Colonic mucosa (tissue), 4 donors: ENCODE measurements around the gene AOX1. TPM values are rescaled to one million over a fixed set of nuclear protein-coding genes. Genes with fewer than 3 reads are reported as not detected.

ENCODE experiments used
- DNase-seq: peaks from one replicate; pipeline ENCODE4 v3.0.0-alpha.2; 2020
- H3K27ac ChIP-seq: fragments of 200-600 bp; one replicate; pipeline ENCODE4 v1.8.0; 2021
- H3K27me3 ChIP-seq: fragments of 200-600 bp; one replicate; pipeline ENCODE4 v1.8.0; 2021
- H3K36me3 ChIP-seq: fragments of 200-600 bp; one replicate; pipeline ENCODE4 v1.8.0; 2021
- H3K4me1 ChIP-seq: fragments of 200-600 bp; one replicate; pipeline ENCODE4 v1.8.0; 2021; ENCODE audit warnings: mild to moderate bottlenecking
- H3K4me3 ChIP-seq: fragments of 200-600 bp; one replicate; pipeline ENCODE4 v1.8.0; 2021
- H3K9ac ChIP-seq, 2 donors: one replicate each; pipeline ENCODE4 v1.7.0; 2013; ENCODE audit warnings: control low read depth in 2 of 2, low read depth in 2 of 2, low read length in 2 of 2
- H3K9me3 ChIP-seq: fragments of 200-600 bp; one replicate; pipeline ENCODE4 v1.8.0; 2021
- intact Hi-C: fragments of 100-400 bp; cut with DNase I; formaldehyde crosslinking; loops from one replicate; pipeline ENCODE4 v1.14.1; 2022
- total RNA-seq, 2 donors: library from RNA; stranded (reverse); fragmentation: NEBNext Ultra II Directional in 1 of 2; extraction: Animal tissue kit (Norgen Biotek cat#: 25700) in 1 of 2; gene quantifications; one replicate each; pipeline ENCODE4 v1.2.1, GENCODE V29; 2021
- TF ChIP-seq, protein P1 (sequence below): fragments of 200-600 bp; IDR thresholded peaks from one replicate; pipeline ENCODE4 v1.8.0; 2022; ENCODE audit warnings: antibody characterized with exemption, mild to moderate bottlenecking
- donor health status: healthy.
- donor health status: DM: no; HTN: no; CAD: no.
- donor health status: DM: no; HTN: no; CAD: no.

AOX1 gene
- total RNA-seq, 2 donors from 2014 or later: 2.9 to 3.3 TPM

DNA sequence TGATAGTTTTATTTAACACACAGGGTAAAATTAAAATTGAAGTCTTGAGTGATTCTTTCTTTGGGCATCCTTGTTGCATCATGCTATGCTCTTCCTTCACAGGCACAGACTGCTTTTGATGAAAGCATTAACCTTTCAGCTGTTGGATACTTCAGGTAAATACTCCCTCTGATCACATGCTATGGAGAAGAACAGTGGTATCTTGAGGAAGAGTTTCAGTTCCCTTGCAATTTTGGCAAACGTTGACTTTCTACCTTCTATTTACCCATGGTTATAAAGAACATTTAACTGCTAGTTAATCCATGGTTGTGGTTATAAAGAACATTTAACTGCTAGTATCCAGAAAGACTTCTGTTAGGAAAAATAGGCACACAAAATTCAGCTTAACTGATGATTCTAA, 75.7 kb downstream of the AOX1 start:
- H3K9ac ChIP-seq: no peak overlapping the region
- TF ChIP-seq, protein P1, sequence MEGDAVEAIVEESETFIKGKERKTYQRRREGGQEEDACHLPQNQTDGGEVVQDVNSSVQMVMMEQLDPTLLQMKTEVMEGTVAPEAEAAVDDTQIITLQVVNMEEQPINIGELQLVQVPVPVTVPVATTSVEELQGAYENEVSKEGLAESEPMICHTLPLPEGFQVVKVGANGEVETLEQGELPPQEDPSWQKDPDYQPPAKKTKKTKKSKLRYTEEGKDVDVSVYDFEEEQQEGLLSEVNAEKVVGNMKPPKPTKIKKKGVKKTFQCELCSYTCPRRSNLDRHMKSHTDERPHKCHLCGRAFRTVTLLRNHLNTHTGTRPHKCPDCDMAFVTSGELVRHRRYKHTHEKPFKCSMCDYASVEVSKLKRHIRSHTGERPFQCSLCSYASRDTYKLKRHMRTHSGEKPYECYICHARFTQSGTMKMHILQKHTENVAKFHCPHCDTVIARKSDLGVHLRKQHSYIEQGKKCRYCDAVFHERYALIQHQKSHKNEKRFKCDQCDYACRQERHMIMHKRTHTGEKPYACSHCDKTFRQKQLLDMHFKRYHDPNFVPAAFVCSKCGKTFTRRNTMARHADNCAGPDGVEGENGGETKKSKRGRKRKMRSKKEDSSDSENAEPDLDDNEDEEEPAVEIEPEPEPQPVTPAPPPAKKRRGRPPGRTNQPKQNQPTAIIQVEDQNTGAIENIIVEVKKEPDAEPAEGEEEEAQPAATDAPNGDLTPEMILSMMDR: no peak
- no peaks in the 10 kb centered on the region for H3K36me3 ChIP-seq
- no peaks in the 10 kb centered on the region for H3K4me1 ChIP-seq
- no peaks in the 10 kb centered on the region for H3K9me3 ChIP-seq
- DNase-seq: no peak
- H3K27ac ChIP-seq: no peak overlapping the region
- no peak overlapping the region for H3K4me3 ChIP-seq
- no peaks in the 10 kb centered on the region for H3K27me3 ChIP-seq
- intact Hi-C loops: no loop called here

DNA sequence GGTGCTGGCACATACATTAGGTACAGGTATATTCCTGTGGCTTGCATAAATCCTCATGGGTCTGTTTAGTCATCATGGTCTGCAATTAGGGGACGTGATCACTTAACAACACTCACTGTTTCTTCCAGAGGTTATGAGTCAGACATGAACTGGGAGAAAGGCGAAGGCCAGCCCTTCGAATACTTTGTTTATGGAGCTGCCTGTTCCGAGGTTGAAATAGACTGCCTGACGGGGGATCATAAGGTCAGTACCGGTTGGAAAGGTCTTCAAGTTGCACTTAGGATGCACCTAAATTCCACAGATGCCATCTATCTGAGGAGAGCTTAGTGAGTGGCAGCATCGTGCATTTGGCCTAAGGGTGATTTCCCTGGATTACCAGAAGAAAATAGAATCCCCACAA, 76.9 kb downstream of the AOX1 start:
- Histone ChIP-seq H3K4me3 (no peak overlapping the region), H3K9me3 (no peaks in the 10 kb centered on the region), H3K36me3 (no peaks in the 10 kb centered on the region), H3K4me1 (no peaks in the 10 kb centered on the region), H3K27me3 (no peaks in the 10 kb centered on the region), H3K9ac (no peak overlapping the region), H3K27ac (no peak overlapping the region)
- DNase-seq: no peak
- intact Hi-C loops: no loop called here
- TF ChIP-seq, protein P1: no peak

DNA sequence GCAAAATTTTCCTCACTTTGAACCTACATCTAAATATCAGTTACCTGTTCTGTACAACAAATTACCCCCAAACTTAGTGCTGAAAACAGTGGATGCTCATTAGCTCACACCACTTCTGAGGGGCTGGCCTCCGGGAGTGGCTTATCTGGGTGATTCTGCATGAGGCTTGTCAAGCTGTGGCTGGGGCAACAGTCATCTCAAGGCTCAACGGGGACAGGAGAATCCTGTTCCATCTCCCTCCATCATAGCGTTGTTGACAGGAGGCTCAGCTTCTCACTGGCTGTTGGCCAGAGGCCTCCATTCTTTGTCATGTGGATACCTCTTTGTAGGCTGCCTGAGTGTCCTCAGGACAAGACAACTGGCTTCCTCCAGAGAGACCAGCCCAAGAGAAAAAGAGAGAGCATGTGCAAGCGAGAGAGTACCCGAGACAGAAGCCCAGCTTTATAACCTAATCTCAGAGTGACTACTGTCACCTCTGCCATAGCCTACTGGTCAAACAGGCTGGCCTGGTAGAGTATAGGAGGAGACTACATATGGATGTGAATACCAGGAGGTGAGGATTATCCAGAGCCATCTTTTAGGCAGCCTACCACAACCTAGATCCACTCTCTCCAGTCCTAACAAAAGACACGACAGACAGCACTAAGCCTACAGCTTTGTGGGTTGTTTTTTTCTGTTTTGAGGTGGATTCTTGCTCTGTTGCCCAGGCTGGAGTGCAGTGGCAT, 79.1 kb downstream of the AOX1 start:
- Histone ChIP-seq H3K4me1 (no peaks in the 10 kb centered on the region), H3K27me3 (no peaks in the 10 kb centered on the region), H3K9me3 (no peaks in the 10 kb centered on the region), H3K27ac (no peak overlapping the region), H3K9ac (no peak overlapping the region), H3K36me3 (no peaks in the 10 kb centered on the region), H3K4me3 (no peak overlapping the region)
- intact Hi-C loops: no loop called here
- DNase-seq: no peak
- TF ChIP-seq, protein P1: no peak

DNA sequence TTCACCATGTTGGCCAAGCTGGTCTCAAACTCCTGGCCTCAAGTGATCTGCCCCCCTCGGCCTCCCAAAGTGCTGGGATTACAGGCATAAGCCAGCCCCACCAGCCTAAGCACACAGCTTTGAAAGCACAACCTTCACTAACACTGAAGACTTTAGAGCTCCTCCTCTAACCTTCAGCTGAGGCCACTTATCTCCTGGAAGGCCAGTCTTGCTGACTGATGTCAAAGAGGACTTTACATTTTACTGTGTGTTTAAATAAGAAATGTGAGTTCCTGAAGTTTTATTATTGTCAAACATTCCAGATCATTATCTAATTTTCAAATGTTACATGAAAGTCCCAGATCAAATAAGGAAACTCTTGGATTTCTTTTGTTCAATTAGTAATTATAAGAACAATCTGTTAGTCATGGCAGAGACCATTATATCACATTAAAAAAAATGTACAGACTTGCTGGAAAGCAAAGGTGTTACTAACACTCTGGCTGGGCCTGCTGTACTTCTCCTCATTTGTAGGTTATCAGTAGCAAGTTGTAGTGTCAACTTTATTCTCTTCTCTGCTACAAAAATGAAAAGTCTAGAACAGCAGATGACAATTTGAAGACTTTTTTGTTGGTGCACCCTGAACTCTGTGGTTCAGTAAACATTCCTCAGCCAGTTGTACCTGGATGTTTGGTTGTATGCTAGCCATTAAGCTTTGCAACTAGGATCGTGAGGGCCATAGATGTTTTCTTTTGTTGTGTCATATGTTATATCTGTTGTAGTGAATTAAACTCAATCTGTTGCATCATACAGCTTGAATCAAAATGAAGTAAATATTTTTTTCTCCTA, 80.0 kb downstream of the AOX1 start:
- Histone ChIP-seq H3K9me3 (no peaks in the 10 kb centered on the region), H3K4me1 (no peaks in the 10 kb centered on the region), H3K36me3 (no peaks in the 10 kb centered on the region), H3K27me3 (no peaks in the 10 kb centered on the region), H3K4me3 (no peak overlapping the region), H3K27ac (no peak overlapping the region), H3K9ac (no peak overlapping the region)
- intact Hi-C loops: no loop called here
- no peak for DNase-seq
- TF ChIP-seq, protein P1: no peak

DNA sequence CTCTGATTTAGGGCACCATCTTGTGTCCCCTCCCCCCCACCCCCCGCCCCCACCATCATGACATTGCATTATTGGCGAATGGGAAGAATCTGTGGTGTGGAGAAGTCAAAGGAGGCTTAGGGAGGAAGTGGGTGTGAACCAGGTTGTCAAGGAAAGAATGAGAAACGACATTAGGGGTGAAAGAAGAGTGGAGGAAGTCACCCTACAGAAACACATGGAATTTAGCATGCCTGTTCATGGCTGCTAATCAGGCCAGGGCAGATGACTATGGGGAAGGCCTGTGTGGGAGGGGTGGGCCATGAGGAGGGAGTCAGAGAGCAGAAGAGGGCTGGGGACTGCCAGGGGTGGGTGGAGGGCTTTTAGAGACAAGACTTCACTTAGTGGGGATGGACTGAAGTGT, 81.6 kb downstream of the AOX1 start:
- no peaks in the 10 kb centered on the region for H3K9me3 ChIP-seq
- no peak overlapping the region for H3K27ac ChIP-seq
- H3K4me3 ChIP-seq: no peak overlapping the region
- DNase-seq: no peak
- intact Hi-C loops: no loop called here
- H3K27me3 ChIP-seq: no peaks in the 10 kb centered on the region
- no peaks in the 10 kb centered on the region for H3K4me1 ChIP-seq
- no peak overlapping the region for H3K9ac ChIP-seq
- TF ChIP-seq, protein P1: no peak
- no peaks in the 10 kb centered on the region for H3K36me3 ChIP-seq
